ENCODE results near the gene OSM.

OSM gene

GRCh38 chr22:30265131-30265720 is 1.4 kb downstream of the OSM start:
- in situ Hi-C loops (cut with MboI; ENCODE audit: low sequenced_read_pairs) = loop anchor here (10.0 kb wide), 1 partner anchor 120 kb away; the partner anchor contains the start of gene RNF215

GRCh38 chr22:30263883-30264282 is 2.8 kb downstream of the OSM start:
- in situ Hi-C loops (cut with MboI; ENCODE audit: low sequenced_read_pairs) = loop anchor here (5.0 to 10.0 kb wide), 2 partner anchors 121 to 157 kb away; partner anchors contain the start of gene RNF215

GRCh38 chr22:30262917-30263741 is 3.5 kb downstream of the OSM start:
- in situ Hi-C loops (cut with MboI; ENCODE audit: low sequenced_read_pairs) = loop anchor here (5.0 to 10.0 kb wide), 2 partner anchors 122 to 156 kb away; partner anchors contain the start of gene RNF215

DNA sequence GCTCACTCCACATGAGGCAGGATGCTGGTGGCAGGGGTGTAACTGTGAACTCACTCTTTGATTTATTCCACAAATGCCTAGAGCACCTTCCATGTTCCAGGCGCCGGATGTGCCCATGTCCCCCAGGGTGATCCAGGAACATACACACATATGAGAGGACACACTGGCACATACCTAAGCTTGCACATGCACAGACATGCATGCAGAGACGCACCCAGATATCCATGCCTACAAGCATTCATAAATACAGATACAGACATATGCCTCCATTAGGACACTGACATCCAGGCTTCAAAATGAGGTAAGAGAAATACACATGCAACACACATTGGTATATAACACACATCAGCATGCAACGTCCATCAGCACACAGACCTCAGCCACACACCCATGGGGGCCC is 4.5 kb downstream of the OSM start:
- in situ Hi-C loops (cut with MboI; ENCODE audit: low sequenced_read_pairs) = loop anchor here (5.0 to 10.0 kb wide), 2 partner anchors 123 to 155 kb away; partner anchors contain the start of gene RNF215

DNA sequence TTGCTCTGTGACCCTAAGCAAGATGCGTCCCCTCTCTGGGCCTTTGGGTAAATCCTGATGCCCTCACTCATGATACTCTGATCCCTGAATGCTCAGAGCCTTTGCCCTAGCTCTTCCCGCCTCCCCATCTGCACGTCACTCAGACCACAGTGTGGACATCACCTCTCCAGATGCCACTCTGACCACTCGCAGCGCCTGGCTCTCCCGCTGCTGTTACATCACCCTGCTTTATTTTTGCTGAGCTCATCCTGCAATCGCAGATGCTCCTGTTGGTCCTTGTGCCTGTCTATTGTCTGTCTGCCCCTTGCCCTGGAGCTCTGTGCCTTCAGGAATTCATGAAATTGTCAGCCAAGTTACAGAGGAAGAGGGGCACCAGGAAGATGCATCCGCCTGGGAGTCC is 5.5 kb downstream of the OSM start:
- in situ Hi-C loops (cut with MboI; ENCODE audit: low sequenced_read_pairs) = loop anchor here (5.0 to 10.0 kb wide), 2 partner anchors 124 to 154 kb away; partner anchors contain the start of gene RNF215

GRCh38 chr22:30260682-30261081 is 6.0 kb downstream of the OSM start:
- in situ Hi-C loops (cut with MboI; ENCODE audit: low sequenced_read_pairs) = loop anchor here (5.0 to 10.0 kb wide), 2 partner anchors 124 to 153 kb away; partner anchors contain the start of gene RNF215

- in situ Hi-C loops (cut with MboI; ENCODE audit: low sequenced_read_pairs) = loop anchor here (5.0 to 10.0 kb wide), 2 partner anchors 125 to 153 kb away; partner anchors contain the start of gene RNF215
Measured at GRCh38 chr22:30260276-30260675, 6.4 kb downstream of the OSM start.

- in situ Hi-C loops (cut with MboI; ENCODE audit: low sequenced_read_pairs) = no loop called here
Measured at GRCh38 chr22:30254314-30254713, 12.3 kb downstream of the OSM start.

- in situ Hi-C loops (cut with MboI; ENCODE audit: low sequenced_read_pairs) = no loop called here
Measured at GRCh38 chr22:30253205-30253852, 13.3 kb downstream of the OSM start.

- in situ Hi-C loops (cut with MboI; ENCODE audit: low sequenced_read_pairs) = no loop called here
Measured at GRCh38 chr22:30252411-30253204, 14.0 kb downstream of the OSM start.

GRCh38 chr22:30251711-30252110 is 14.9 kb downstream of the OSM start:
- in situ Hi-C loops (cut with MboI; ENCODE audit: low sequenced_read_pairs) = no loop called here

GRCh38 chr22:30250661-30251267 is 15.9 kb downstream of the OSM start:
- in situ Hi-C loops (cut with MboI; ENCODE audit: low sequenced_read_pairs) = no loop called here

DNA sequence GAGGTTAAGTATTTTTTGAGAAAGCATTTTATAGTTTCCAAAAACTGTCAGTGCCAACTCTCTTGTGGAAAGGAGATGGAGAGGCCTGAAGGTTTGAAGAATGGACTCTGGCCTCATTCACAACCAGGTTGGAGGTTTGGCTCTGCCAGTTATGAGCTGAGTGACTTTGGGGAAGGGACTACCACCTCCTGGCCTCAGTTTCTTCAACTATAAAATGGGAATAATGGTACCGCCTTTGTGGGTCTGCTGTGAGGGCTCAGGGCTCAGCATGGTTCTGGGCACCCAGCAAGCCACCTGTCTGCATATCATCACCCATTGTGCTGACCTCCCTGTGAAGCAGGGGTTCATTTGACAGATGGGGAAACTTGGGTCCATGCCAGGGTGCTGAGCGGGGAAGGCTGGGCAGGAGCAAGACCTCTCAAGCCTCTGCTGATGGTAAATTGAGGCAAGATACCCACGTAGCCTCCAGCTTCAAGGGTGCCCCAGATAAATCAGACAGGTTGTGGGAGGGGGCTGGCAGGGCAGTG is 16.5 kb downstream of the OSM start:
- in situ Hi-C loops (cut with MboI; ENCODE audit: low sequenced_read_pairs) = no loop called here

GRCh38 chr22:30249049-30250038 is 17.3 kb downstream of the OSM start:
- in situ Hi-C loops (cut with MboI; ENCODE audit: low sequenced_read_pairs) = no loop called here

DNA sequence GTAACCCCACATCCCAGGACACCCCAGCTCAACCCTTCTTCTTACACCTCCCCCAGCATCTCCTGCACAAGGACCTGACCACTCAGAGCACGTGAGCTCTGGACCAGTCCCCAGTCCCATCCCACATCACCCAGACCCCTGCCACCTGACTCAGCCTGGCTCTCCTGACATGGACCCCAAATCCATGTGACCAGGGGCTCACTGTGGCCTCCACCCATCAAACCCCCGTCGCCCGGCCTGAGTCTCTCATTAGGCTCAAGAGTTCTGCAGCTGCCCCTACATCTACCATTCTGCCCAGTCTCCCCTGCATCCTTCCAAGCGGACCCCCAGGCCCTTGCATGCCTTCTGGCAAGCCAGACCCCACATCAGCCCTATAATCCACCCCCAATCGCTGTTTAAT is 18.2 kb downstream of the OSM start:
- in situ Hi-C loops (cut with MboI; ENCODE audit: low sequenced_read_pairs) = no loop called here

GRCh38 chr22:30247974-30248373 is 18.7 kb downstream of the OSM start:
- in situ Hi-C loops (cut with MboI; ENCODE audit: low sequenced_read_pairs) = no loop called here

DNA sequence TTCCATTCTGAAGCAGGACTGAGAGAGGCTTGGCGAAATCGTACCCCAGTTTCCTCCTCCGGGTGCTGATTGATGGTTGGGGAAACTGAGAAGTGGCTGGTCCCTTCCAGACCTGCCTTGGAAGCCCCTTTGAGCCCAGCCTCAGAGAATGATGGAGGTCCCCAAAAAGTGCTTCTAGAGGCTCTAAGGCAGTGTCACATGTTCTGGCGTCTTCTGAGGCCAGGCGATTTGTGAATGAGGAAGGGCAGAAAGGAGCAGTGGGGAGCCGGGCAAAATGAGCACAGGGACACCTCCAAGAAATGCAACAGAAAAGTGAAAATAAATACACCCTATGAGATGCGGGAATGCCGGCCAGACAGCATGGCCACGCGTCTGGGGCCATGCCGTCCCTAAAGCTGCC is 19.1 kb downstream of the OSM start:
- in situ Hi-C loops (cut with MboI; ENCODE audit: low sequenced_read_pairs) = no loop called here

DNA sequence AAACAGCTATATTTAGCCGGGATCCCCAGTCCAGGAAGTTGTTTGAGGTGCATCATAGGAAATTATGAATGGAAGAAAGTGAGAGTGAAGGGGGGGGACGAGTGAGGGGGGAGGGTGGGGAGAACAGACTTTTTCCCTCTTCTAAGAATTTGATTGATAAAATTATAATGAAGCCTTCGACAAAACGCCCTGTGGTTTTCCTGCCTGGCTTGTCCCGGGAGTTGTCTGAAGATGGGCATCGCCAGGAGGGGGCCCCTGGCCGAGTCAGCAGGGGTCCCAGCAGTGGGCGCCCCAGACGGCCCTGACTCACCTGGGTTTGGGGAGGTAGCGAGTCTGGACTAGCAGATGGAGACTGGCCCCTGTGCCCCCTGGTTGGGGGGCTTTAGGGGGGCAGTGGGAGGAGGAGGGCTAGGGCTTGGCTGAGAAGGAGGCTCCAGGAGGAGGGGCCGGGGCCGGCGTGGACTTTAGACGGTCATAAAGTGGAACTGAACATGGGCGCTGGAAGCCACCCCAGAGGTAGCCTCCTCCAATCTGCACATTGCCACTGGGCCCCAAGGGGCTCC is 19.8 kb downstream of the OSM start:
- in situ Hi-C loops (cut with MboI; ENCODE audit: low sequenced_read_pairs) = no loop called here

Data from HL-60/S4 (cell line).